Fibroblast of villous mesenchyme (primary cell): ENCODE data around the gene RASA3. TPM values are rescaled to one million over a fixed set of nuclear protein-coding genes. Genes with fewer than 3 reads are reported as not detected.

ENCODE experiments used
- DNase-seq: peaks from one replicate; pipeline ENCODE4 v3.0.0-alpha.2; 2010; ENCODE audit warnings: low read depth
- H3K4me3 ChIP-seq: 2 replicates; pipeline ENCODE4 v1.5.1; 2011; ENCODE audit warnings: low read depth, mild to moderate bottlenecking, low read length
- total RNA-seq: library from RNA; depleted of rRNA; stranded (reverse); fragments of >200 nt; gene quantifications from 2 replicates; pipeline ENCODE4 v1.2.3, GENCODE V29; 2012
- TF ChIP-seq, protein P1 (sequence below): IDR thresholded peaks from 2 replicates; pipeline ENCODE4 v1.5.1; 2012; ENCODE audit warnings: low read depth, mild to moderate bottlenecking, low read length; ENCODE audit not compliant: insufficient read depth

RASA3 gene
- total RNA-seq, 1 donor: 34.1 TPM

DNA sequence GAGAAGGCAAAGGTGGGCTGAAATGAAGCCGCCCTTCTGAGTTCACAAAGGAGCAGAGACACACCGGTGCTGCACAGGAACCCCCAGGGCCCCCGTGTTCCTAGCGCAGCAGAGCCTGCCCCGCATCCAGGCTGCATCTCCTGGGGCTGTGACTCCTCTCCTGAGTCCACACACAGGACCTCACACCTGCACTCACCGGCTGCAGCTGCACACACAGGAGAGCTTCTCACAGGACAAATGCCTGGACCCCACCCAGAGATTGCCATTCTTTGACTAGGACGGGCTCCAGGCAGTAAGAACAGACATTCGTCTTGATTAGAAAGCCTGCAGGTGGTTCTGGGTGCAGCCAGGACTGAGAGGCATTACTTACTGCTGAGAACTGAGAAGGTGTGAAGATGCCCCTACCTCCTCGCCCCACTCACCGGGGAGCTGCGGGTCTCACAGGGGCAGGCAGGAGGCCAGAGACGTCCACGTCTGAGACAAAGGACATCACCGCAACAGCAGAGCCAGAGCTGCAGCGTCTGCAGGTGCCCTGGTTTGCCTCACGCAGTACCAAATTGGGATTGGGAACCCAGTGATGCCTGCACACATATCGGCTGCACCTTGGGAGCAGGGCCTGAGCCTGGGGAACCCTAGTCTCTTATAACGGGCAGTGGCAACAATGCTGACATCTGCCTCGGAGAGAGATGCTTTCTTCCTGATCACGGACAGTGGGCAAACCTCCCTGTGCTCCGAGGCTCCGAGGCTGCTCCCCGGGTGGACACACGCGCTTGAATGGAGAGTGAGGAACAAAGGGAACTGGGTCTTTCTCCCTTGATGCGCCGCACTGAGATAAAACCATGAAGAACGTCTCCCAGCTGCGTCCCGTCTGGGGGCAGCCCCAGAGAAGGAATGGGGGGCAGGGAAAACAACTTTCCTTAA lies 50.4 kb downstream of the RASA3 start:
- DNase-seq: no peak
- TF ChIP-seq, protein P1, sequence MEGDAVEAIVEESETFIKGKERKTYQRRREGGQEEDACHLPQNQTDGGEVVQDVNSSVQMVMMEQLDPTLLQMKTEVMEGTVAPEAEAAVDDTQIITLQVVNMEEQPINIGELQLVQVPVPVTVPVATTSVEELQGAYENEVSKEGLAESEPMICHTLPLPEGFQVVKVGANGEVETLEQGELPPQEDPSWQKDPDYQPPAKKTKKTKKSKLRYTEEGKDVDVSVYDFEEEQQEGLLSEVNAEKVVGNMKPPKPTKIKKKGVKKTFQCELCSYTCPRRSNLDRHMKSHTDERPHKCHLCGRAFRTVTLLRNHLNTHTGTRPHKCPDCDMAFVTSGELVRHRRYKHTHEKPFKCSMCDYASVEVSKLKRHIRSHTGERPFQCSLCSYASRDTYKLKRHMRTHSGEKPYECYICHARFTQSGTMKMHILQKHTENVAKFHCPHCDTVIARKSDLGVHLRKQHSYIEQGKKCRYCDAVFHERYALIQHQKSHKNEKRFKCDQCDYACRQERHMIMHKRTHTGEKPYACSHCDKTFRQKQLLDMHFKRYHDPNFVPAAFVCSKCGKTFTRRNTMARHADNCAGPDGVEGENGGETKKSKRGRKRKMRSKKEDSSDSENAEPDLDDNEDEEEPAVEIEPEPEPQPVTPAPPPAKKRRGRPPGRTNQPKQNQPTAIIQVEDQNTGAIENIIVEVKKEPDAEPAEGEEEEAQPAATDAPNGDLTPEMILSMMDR: no peak
- no peak overlapping the region for H3K4me3 ChIP-seq

DNA sequence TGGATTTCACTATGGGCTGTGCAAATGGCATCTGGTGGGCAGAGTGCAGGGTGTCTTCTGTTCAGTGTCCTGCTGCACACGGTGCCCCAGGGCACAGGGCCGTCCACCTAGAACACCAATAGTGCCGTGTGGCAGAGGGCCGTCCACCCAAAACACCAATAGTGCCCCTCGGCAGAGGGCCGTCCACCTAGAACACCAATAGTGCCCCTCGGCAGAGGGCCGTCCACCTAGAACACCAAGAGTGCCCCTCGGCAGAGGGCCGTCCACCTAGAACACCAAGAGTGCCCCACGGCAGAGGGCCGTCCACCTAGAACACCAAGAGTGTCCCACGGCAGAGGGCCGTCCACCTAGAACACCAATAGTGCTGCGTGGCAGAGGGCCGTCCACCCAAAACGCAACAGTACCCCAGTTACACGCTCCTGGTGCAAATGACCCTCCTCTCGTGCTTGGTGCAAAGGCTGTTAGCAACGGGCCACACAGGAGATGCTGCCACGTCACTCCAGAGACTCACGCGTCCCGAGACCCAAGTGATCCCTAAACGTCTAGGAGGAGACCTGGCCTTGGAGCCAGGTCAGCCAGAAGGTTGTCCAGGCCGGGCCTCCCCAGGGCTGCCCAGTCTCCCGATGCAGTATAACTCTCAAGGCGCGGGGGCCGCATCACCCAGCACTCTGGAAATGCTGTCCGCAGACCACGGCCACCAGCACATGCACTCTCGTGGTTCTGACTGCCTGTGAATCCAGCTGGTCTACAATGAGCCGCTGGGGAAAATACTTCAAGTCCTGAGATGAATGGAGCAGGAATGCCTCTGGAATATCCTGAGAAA lies 51.5 kb downstream of the RASA3 start:
- TF ChIP-seq, protein P1: no peak

DNA sequence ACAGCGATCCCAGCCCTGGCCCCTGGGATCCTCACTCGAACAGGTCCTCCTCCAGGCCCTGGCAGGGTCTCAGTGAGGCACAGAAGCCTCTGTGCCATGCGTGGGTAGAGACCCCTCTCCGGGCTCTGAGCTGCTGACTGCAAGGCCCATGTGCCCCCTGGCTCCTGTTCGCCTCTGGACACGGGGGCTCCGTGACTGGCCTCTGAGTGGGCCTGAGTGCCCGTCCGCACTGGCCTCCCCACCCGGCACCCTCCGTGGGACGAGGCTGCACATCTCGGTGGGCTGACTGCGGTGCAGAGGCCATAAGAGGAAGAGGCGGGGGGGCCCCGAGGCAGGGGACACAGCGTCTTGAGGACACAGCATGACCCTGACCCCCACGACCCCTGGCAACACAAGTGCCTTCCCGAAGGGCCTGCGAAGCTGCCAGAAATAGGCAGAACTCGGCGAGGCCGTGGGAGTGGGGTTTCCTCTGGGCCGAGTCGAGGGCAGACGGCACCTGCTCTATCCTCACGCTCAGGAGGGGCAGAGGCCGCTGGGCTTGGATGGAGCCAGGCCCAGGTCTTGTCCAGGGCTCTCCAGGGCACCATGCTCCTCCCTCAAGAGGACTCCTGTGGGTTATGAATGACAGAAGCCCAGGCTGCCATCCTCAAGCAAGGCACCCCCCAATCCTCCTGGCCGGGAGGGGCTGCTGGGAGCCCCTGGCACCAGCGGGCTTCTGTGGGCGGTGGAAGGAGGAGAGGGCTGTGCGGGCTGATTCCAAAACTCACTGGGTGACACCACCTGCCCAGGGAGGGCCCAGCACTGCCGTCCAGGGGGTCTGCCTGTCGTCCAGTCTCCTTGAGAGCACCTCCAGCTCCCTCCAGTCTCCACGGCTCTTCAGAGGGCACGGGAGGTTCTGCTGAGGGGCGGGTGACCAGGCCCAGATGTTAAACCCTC lies 52.6 kb downstream of the RASA3 start:
- H3K4me3 ChIP-seq: no peak overlapping the region
- no peak for DNase-seq
- TF ChIP-seq, protein P1: no peak

More for the DNA sequence above, 51.5 kb downstream of the RASA3 start:
- no peak for DNase-seq
- H3K4me3 ChIP-seq: no peak overlapping the region

DNA sequence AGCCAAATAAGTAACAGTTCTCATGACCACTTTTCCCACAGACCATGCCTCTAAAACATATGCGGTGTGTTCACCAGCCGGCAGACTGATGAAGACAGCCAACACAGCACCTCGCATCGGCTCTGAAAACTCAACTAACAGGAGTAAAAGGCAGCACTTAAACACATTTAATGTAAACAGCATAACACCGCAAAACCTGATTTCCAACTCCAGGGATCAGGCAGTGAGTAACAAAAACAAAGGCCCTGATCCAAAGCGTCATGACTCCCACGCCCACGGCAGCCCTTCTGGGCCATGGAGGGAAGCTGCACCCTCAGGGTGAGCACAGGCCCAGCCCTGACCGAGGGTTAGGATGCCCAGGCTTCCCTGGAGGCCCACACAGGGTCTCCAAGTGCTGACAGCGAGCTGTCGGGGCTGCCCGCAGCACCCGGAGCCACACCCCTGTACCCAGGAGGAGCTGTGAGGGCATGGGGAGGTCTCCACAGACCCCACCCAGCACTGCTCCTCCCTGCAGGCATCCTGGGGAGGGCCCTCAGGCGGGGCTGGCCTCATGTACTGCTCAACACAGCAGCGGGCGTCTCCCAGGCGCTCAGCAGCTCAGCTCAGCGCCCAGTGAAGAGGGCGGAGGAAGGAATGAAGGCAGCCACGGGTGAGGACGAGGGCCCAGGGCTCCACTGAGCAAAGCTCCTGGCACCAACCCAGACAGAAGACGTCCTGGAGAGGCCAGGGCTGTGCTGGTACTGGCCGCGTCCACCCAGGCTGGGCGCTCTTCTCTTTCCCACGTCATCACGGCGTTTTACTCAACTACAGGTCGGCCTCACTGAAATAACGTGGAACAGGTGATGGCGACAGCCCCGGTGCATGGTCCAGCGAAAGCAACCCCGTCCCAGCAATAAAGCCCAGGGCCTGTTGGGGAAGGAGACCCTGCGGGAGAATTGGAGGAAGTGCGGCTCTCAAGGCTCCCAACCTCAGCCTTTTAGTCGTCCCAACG lies 53.7 kb downstream of the RASA3 start:
- TF ChIP-seq, protein P1: no peak
- peak overlapping the region; percentile 15 for H3K4me3 ChIP-seq
- peak; percentile 96 for DNase-seq

DNA sequence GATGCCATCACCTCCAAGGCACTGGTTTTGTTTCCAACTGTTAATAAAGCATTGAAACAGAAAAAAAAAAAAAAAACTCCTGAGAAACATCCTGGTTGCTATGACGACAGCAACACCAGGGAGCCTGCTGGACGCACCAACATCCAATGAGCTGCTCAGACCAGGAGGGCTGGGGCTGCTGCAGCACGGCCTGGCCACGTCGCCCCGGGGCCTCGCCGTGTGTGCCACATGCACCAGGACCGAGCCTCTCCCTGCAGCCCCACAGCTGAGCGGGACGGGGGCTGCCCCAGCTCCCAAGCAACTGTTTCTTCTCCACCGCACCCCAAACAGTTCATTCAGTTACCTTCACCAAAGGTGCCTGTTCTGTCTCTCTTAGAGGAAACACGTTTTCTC lies 54.5 kb downstream of the RASA3 start:
- peak; percentile 76 for DNase-seq
- H3K4me3 ChIP-seq: no peak overlapping the region
- TF ChIP-seq, protein P1: no peak
